NCI-H510A treated with DMSO at 0.1 percent for 48 hours (cell line): ENCODE results near the gene ST7.
A peak's percentile ranks its signal among the peaks of the same experiment; 100 is the strongest.
"Not testable (repeated sequence)": the region's sequence is repeated elsewhere in the genome, so short reads cannot be mapped to it uniquely, and the experiment has no call there.

Source experiments
- DNase-seq: peaks from one replicate; lab custom pipeline; 2025; lab: John Stamatoyannopoulos, UW

ST7 gene

GRCh38 chr7:117094457-117094856 is 141.2 kb downstream of the ST7 start:
- DNase-seq, result no peak

GRCh38 chr7:117095055-117095454 is 141.8 kb downstream of the ST7 start:
- no peak for DNase-seq

- DNase-seq, result no peak
Measured at GRCh38 chr7:117096330-117096729, 143.0 kb downstream of the ST7 start.

GRCh38 chr7:117096942-117097341 is 143.6 kb downstream of the ST7 start:
- DNase-seq, result no peak

- no peak for DNase-seq
Measured at GRCh38 chr7:117097860-117098259, 144.6 kb downstream of the ST7 start.

GRCh38 chr7:117098457-117098856 is 145.2 kb downstream of the ST7 start:
- no peak for DNase-seq

GRCh38 chr7:117101026-117101425 is 147.7 kb downstream of the ST7 start:
- no peak for DNase-seq

- DNase-seq, result no peak
Measured at GRCh38 chr7:117110480-117111315, 157.4 kb downstream of the ST7 start.

- no peak for DNase-seq
Measured at GRCh38 chr7:117111535-117111934, 158.2 kb downstream of the ST7 start.

GRCh38 chr7:117112640-117113039 is 159.3 kb downstream of the ST7 start:
- DNase-seq, result no peak

GRCh38 chr7:117113871-117114270 is 160.6 kb downstream of the ST7 start:
- DNase-seq, result no peak

GRCh38 chr7:117114272-117114671 is 161.0 kb downstream of the ST7 start:
- DNase-seq, result no peak

- no peak for DNase-seq
Measured at GRCh38 chr7:117116211-117116610, 162.9 kb downstream of the ST7 start.

- no peak for DNase-seq
Measured at GRCh38 chr7:117117172-117117571, 163.9 kb downstream of the ST7 start.

- DNase-seq, result peak; percentile 11
Measured at GRCh38 chr7:117118579-117119180, 165.4 kb downstream of the ST7 start.

- peak; percentile 59 for DNase-seq
Measured at GRCh38 chr7:117119192-117119924, 166.1 kb downstream of the ST7 start.

- not testable (repeated sequence) for DNase-seq
Measured at GRCh38 chr7:117120321-117120720, 167.0 kb downstream of the ST7 start.

- DNase-seq, result not testable (repeated sequence)
Measured at GRCh38 chr7:117122036-117122435, 168.7 kb downstream of the ST7 start.

- DNase-seq, result no peak
Measured at GRCh38 chr7:117122536-117122935, 169.2 kb downstream of the ST7 start.

- DNase-seq, result peak; percentile 2
Measured at GRCh38 chr7:117123311-117123926, 170.1 kb downstream of the ST7 start.

GRCh38 chr7:117124591-117125220 is 171.4 kb downstream of the ST7 start:
- DNase-seq, result peak; percentile 73

- DNase-seq, result no peak
Measured at GRCh38 chr7:117126676-117127075, 173.4 kb downstream of the ST7 start.
